Transverse colon (tissue), 4 donors: ENCODE results near the gene RSKR.

Experiments
- POLR2AphosphoS5 ChIP-seq, 3 donors: sonication (generic); formaldehyde crosslinking; IDR thresholded peaks; one replicate each; pipeline ENCODE4 v1.6.1; 2016; ENCODE audit warnings: antibody characterized with exemption in 3 of 3
- TF ChIP-seq, protein P1 (sequence below), 5 experiments: fragments of 200-600 bp in 3 of 5; fragments of 450-650 bp in 2 of 5; sonication (generic) in 3 of 5; IDR thresholded peaks; 1 replicate in 2 of 5; 2 replicates in 3 of 5; pipeline ENCODE4 v1.5.1; 2016 to 2017; ENCODE audit warnings: antibody characterized with exemption in 5 of 5, inconsistent platforms in 3 of 5, mild to moderate bottlenecking in 2 of 5, moderate library complexity in 1 of 5

DNA sequence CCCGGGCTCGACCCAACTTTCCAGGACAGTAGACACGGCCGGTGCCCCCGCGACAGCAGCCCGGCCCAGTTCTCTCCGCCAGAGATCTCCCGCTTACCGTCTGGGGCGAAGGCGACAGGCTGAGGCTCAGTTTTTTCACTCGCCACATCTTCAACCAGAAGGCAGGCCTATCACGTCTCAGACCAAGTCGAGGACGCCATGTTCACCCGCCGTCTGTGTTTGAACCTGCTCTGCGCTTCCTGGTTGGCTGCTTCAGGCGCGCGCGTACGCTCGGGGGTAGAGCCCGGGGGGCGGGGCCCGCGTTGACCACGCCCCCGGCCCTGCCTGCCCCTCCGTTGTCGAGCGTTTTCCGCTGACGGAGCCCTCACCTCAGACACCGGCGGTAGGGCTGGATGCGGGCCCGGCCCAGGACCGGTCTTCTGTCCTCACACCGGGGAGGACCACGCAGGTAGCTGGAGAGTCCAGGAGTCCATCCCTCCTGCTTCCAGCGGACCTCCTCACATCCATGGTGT is 15.1 kb downstream of the RSKR start, which contains the start of gene SPAG5:
- TF ChIP-seq, protein P1, sequence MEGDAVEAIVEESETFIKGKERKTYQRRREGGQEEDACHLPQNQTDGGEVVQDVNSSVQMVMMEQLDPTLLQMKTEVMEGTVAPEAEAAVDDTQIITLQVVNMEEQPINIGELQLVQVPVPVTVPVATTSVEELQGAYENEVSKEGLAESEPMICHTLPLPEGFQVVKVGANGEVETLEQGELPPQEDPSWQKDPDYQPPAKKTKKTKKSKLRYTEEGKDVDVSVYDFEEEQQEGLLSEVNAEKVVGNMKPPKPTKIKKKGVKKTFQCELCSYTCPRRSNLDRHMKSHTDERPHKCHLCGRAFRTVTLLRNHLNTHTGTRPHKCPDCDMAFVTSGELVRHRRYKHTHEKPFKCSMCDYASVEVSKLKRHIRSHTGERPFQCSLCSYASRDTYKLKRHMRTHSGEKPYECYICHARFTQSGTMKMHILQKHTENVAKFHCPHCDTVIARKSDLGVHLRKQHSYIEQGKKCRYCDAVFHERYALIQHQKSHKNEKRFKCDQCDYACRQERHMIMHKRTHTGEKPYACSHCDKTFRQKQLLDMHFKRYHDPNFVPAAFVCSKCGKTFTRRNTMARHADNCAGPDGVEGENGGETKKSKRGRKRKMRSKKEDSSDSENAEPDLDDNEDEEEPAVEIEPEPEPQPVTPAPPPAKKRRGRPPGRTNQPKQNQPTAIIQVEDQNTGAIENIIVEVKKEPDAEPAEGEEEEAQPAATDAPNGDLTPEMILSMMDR (IDR thresholded peaks at IDR 0.05): no peak
- TF ChIP-seq POLR2AphosphoS5 (IDR thresholded peaks at IDR 0.05): peak; percentile 97 to 98 (median 97)
